ENCODE results near the gene KIR3DL1.
"Not testable (repeated sequence)": the region's sequence is repeated elsewhere in the genome, so short reads cannot be mapped to it uniquely, and the experiment has no call there.

KIR3DL1 gene

GRCh38 chr19:54805665-54806515 is 10.4 kb upstream of the KIR3DL1 start:
- no peak for DNase-seq (ENCODE audit: extremely low spot score, insufficient read length, low read depth)
- no peak for FAIRE-seq

- DNase-seq (ENCODE audit: extremely low spot score, insufficient read length, low read depth) (no peak), FAIRE-seq (no peak)
Measured at GRCh38 chr19:54806516-54806838, 9.8 kb upstream of the KIR3DL1 start.

- not testable (repeated sequence) for DNase-seq (ENCODE audit: extremely low spot score, insufficient read length, low read depth); FAIRE-seq
Measured at GRCh38 chr19:54814571-54814970, 1.7 kb upstream of the KIR3DL1 start.

- no peak for FAIRE-seq
- DNase-seq (ENCODE audit: extremely low spot score, insufficient read length, low read depth): no peak
Measured at GRCh38 chr19:54817670-54818536, 1.6 kb downstream of the KIR3DL1 start.

- DNase-seq (ENCODE audit: extremely low spot score, insufficient read length, low read depth); FAIRE-seq: not testable (repeated sequence)
Measured at GRCh38 chr19:54824416-54824815, 8.1 kb downstream of the KIR3DL1 start.

GRCh38 chr19:54825326-54825725 is 9.1 kb downstream of the KIR3DL1 start:
- FAIRE-seq; DNase-seq (ENCODE audit: extremely low spot score, insufficient read length, low read depth): not testable (repeated sequence)

GRCh38 chr19:54828064-54828463 is 11.8 kb downstream of the KIR3DL1 start:
- DNase-seq (ENCODE audit: extremely low spot score, insufficient read length, low read depth); FAIRE-seq: not testable (repeated sequence)

- not testable (repeated sequence) for DNase-seq (ENCODE audit: extremely low spot score, insufficient read length, low read depth); FAIRE-seq
Measured at GRCh38 chr19:54832496-54832895, 16.2 kb downstream of the KIR3DL1 start, which contains the start of gene KIR2DS4. Gene KIR2DS4, plus strand, starts transcription at chr19:54832676.

GRCh38 chr19:54835126-54835525 is 18.9 kb downstream of the KIR3DL1 start:
- not testable (repeated sequence) for DNase-seq (ENCODE audit: extremely low spot score, insufficient read length, low read depth); FAIRE-seq

- FAIRE-seq: not testable (repeated sequence)
Measured at GRCh38 chr19:54837522-54837921, 21.3 kb downstream of the KIR3DL1 start.

GRCh38 chr19:54843171-54843570 is 26.9 kb downstream of the KIR3DL1 start:
- FAIRE-seq; DNase-seq (ENCODE audit: extremely low spot score, insufficient read length, low read depth): not testable (repeated sequence)

More at GRCh38 chr19:54837522-54837921, 21.3 kb downstream of the KIR3DL1 start:
- DNase-seq (ENCODE audit: extremely low spot score, insufficient read length, low read depth): not testable (repeated sequence)

GRCh38 chr19:54850061-54850640 is 33.9 kb downstream of the KIR3DL1 start, which contains the start of gene KIR3DL2:
Gene KIR3DL2, plus strand, starts transcription at chr19:54850443. Its CDS starts 33 bp downstream, at chr19:54850476.
- FAIRE-seq; DNase-seq (ENCODE audit: extremely low spot score, insufficient read length, low read depth): not testable (repeated sequence)

GRCh38 chr19:54850930-54851329 is 34.7 kb downstream of the KIR3DL1 start:
- no peak for DNase-seq (ENCODE audit: extremely low spot score, insufficient read length, low read depth)
- no peak for FAIRE-seq

GRCh38 chr19:54851353-54851752 is 35.1 kb downstream of the KIR3DL1 start:
- no peak for FAIRE-seq
- DNase-seq (ENCODE audit: extremely low spot score, insufficient read length, low read depth): no peak

GRCh38 chr19:54855241-54855640 is 39.0 kb downstream of the KIR3DL1 start:
- not testable (repeated sequence) for DNase-seq (ENCODE audit: extremely low spot score, insufficient read length, low read depth); FAIRE-seq

GRCh38 chr19:54858476-54858875 is 42.2 kb downstream of the KIR3DL1 start:
- not testable (repeated sequence) for FAIRE-seq; DNase-seq (ENCODE audit: extremely low spot score, insufficient read length, low read depth)

GRCh38 chr19:54859421-54859820 is 43.2 kb downstream of the KIR3DL1 start:
- DNase-seq (ENCODE audit: extremely low spot score, insufficient read length, low read depth); FAIRE-seq: not testable (repeated sequence)

GRCh38 chr19:54863459-54863858 is 47.2 kb downstream of the KIR3DL1 start:
- FAIRE-seq: not testable (repeated sequence)

GRCh38 chr19:54871696-54872095 is 55.4 kb downstream of the KIR3DL1 start:
- DNase-seq (ENCODE audit: extremely low spot score, insufficient read length, low read depth) (no peak), FAIRE-seq (no peak)

More at GRCh38 chr19:54863459-54863858, 47.2 kb downstream of the KIR3DL1 start:
- not testable (repeated sequence) for DNase-seq (ENCODE audit: extremely low spot score, insufficient read length, low read depth)

- DNase-seq (ENCODE audit: extremely low spot score, insufficient read length, low read depth): no peak
- no peak for FAIRE-seq
Measured at GRCh38 chr19:54873990-54874389, 57.7 kb downstream of the KIR3DL1 start, which contains the start of gene FCAR. Gene FCAR, plus strand, starts transcription at chr19:54874235. Its CDS starts 55 bp downstream, at chr19:54874290.
